GM12878 (cell line): ENCODE results near the gene ACACA. TPM values are rescaled to one million over a fixed set of nuclear protein-coding genes. Genes with fewer than 3 reads are reported as not detected.

ENCODE experiments used
- ATAC-seq: fragments of 200-7000 bp; cut with Tn5 transposase; 3 replicates; pipeline ENCODE4 v1.9.1; 2020; ENCODE audit warnings: mild to moderate bottlenecking, moderate library complexity
- BruUV-seq: library from RNA; stranded (reverse); fragments of 400-500 nt; replicated peaks from 2 replicates; lab custom pipeline; 2021; lab: Mats Ljungman, UMichigan
- CTCF ChIA-PET: fragments of 300-600 bp; sonication (Branson Sonifier 250); formaldehyde crosslinking; extraction: SDS; loops from one replicate; lab custom pipeline; 2021; ENCODE audit warnings: inconsistent platforms; lab: Yijun Ruan, JAX
- POLR2A ChIA-PET: fragments of 350-600 bp; formaldehyde crosslinking; extraction: SDS; loops from one replicate; lab custom pipeline; 2021; ENCODE audit warnings: inconsistent platforms; lab: Charles Lee
- RAD21 ChIA-PET: fragments of 300-600 bp; sonication (Branson Sonifier 250); formaldehyde crosslinking; loops from one replicate; lab custom pipeline; 2023; ENCODE audit warnings: antibody characterized with exemption; ENCODE audit not compliant: unreplicated experiment; lab: Charles Lee
- SMC1A ChIA-PET: fragments of 300-600 bp; sonication (Branson Sonifier 250); formaldehyde crosslinking; loops from one replicate; lab custom pipeline; 2023; ENCODE audit not compliant: unreplicated experiment, uncharacterized antibody; lab: Charles Lee
- DNase-seq: peaks from one replicate; pipeline ENCODE4 v3.0.0-alpha.2; 2011; ENCODE audit warnings: low read depth, low spot score
- FAIRE-seq: peaks from 3 replicates; lab custom pipeline; 2011; peaks lifted over from hg19 to GRCh38; lab: Jason Lieb, UNC
- H2AFZ ChIP-seq: 2 replicates; pipeline ENCODE4 v1.6.0; 2011; ENCODE audit warnings: low read depth, low read length, control low read depth; ENCODE audit not compliant: control insufficient read depth
- H3K27ac ChIP-seq: 2 replicates; pipeline ENCODE4 v1.5.1; 2011; ENCODE audit warnings: control low read depth; ENCODE audit not compliant: control insufficient read depth, insufficient read depth
- H3K27me3 ChIP-seq, 2 experiments: replicated peaks in 1 of 2; 2 replicates each; pipeline versions ENCODE4 v1.6.0 to v1.6.1; 2011; ENCODE audit warnings: low read length in 1 of 2; ENCODE audit not compliant: control insufficient read depth in 2 of 2, insufficient read depth in 2 of 2
- H3K36me3 ChIP-seq, 2 experiments: 2 replicates each; pipeline ENCODE4 v1.5.1; 2011; ENCODE audit warnings: low read length in 1 of 2; ENCODE audit not compliant: control insufficient read depth in 2 of 2, insufficient read depth in 2 of 2
- H3K4me1 ChIP-seq: 2 replicates; pipeline ENCODE4 v1.6.1; 2011; ENCODE audit warnings: mild to moderate bottlenecking, low read length, moderate library complexity, mixed read lengths; ENCODE audit not compliant: control insufficient read depth, insufficient read depth
- H3K4me2 ChIP-seq: 2 replicates; pipeline ENCODE4 v1.6.0; 2011; ENCODE audit warnings: control low read depth; ENCODE audit not compliant: control insufficient read depth, insufficient read depth
- H3K4me3 ChIP-seq: fragments of 200-600 bp; sonication (generic); 2 replicates; pipeline ENCODE4 v1.5.1; 2016
- H3K79me2 ChIP-seq: 2 replicates; pipeline ENCODE4 v1.6.0; 2011; ENCODE audit warnings: low read length; ENCODE audit not compliant: control insufficient read depth, insufficient read depth
- H3K9ac ChIP-seq: 2 replicates; pipeline ENCODE4 v1.8.0; 2011; ENCODE audit warnings: low read length, control low read depth, mixed read lengths; ENCODE audit not compliant: control insufficient read depth, insufficient read depth
- H3K9me3 ChIP-seq: replicated peaks from 3 replicates; pipeline ENCODE4 v1.5.1; 2011; ENCODE audit warnings: mild to moderate bottlenecking, low read length; ENCODE audit not compliant: control insufficient read depth, insufficient read depth
- H4K20me1 ChIP-seq: 2 replicates; pipeline ENCODE4 v1.6.0; 2011; ENCODE audit not compliant: control insufficient read depth, insufficient read depth
- BMI1 ChIP-seq: fragments of 450-650 bp; IDR thresholded peaks from 2 replicates; pipeline ENCODE4 v1.6.1; 2016; ENCODE audit warnings: mild to moderate bottlenecking, moderate library complexity, borderline replicate concordance
- CREB1 ChIP-seq: IDR thresholded peaks from 2 replicates; pipeline ENCODE4 v1.6.1; 2012; ENCODE audit warnings: low read depth, mild to moderate bottlenecking, inconsistent platforms
- EGR1 ChIP-seq, 2 experiments: IDR thresholded peaks; 1 replicate in 1 of 2; 2 replicates in 1 of 2; pipeline ENCODE4 v1.6.1; 2011 to 2012; ENCODE audit warnings: low read depth in 2 of 2, low read length in 2 of 2, borderline replicate concordance in 1 of 2, mild to moderate bottlenecking in 1 of 2, moderate library complexity in 1 of 2
- EP300 ChIP-seq, 2 experiments: fragments of 150-350 bp in 1 of 2; IDR thresholded peaks; 2 replicates each; pipeline ENCODE4 v1.6.1; 2011 to 2012; ENCODE audit warnings: low read depth in 2 of 2, low read length in 2 of 2, borderline replicate concordance in 1 of 2, improper control_type of control experiment in 1 of 2, inconsistent platforms in 1 of 2; ENCODE audit not compliant: control insufficient read depth in 1 of 2
- ESRRA ChIP-seq: IDR thresholded peaks from 2 replicates; pipeline ENCODE4 v1.6.1; 2012; ENCODE audit warnings: mild to moderate bottlenecking, low read length, improper control_type of control experiment
- ETV6 ChIP-seq, 2 experiments: fragments of 450-650 bp in 1 of 2; IDR thresholded peaks in 1 of 2; conservative IDR thresholded peaks in 1 of 2; 2 replicates each; pipeline ENCODE4 v1.6.1; 2014; ENCODE audit warnings: antibody characterized with exemption in 1 of 2, borderline replicate concordance in 1 of 2, low read depth in 1 of 2, mild to moderate bottlenecking in 1 of 2, moderate library complexity in 1 of 2
- GATAD2B ChIP-seq: fragments of 450-650 bp; conservative IDR thresholded peaks from 2 replicates; pipeline ENCODE4 v1.6.1; 2017; ENCODE audit warnings: low read depth, mild to moderate bottlenecking, moderate library complexity
- HCFC1 ChIP-seq: fragments of 150-350 bp; IDR thresholded peaks from 2 replicates; pipeline ENCODE4 v1.6.1; 2014; ENCODE audit warnings: low read length
- KDM1A ChIP-seq: fragments of 200-600 bp; sonication (generic); IDR thresholded peaks from 2 replicates; pipeline ENCODE4 v1.6.1; 2016; ENCODE audit warnings: borderline replicate concordance
- MTA2 ChIP-seq: fragments of 450-650 bp; IDR thresholded peaks from 2 replicates; pipeline ENCODE4 v1.6.1; 2016; ENCODE audit warnings: low read depth, mild to moderate bottlenecking, moderate library complexity
- PAX8 ChIP-seq: fragments of 450-650 bp; IDR thresholded peaks from 2 replicates; pipeline ENCODE4 v1.6.1; 2017; ENCODE audit warnings: mild to moderate bottlenecking, moderate library complexity
- SP1 ChIP-seq: IDR thresholded peaks from one replicate; pipeline ENCODE4 v1.6.1; 2011; ENCODE audit warnings: low read depth, low read length
- YBX1 ChIP-seq: fragments of 450-650 bp; IDR thresholded peaks from 2 replicates; pipeline ENCODE4 v1.6.1; 2016; ENCODE audit warnings: antibody characterized with exemption
- WGBS: methylation state at CpG from one replicate; pipeline ENCODE4 v1.1.6; 2016; ENCODE audit warnings: low lambda C conversion rate; ENCODE audit not compliant: insufficient replicate concordance, insufficient coverage; ENCODE audit errors: missing lambda C conversion rate; 5-methylcytosine and 5-hydroxymethylcytosine counted together
- in situ Hi-C: fragments of 300-500 bp; cut with MboI; formaldehyde crosslinking; loops from 9 replicates; pipeline ENCODE4 v1.14.3; 2018; ENCODE audit warnings: mixed read lengths
- intact Hi-C: fragments of 100-400 bp; cut with micrococcal nuclease; formaldehyde crosslinking; loops from one replicate; pipeline ENCODE4 v1.14.2; 2022; ENCODE audit not compliant: unreplicated experiment
- polyA plus RNA-seq, 11 experiments: library from polyadenylated mRNA; depleted of rRNA in 4 of 11; unstranded in 6 of 11; stranded (reverse) in 5 of 11; fragments of >200 nt; fragmentation: Nextera tagmentation in 4 of 11; fragmentation: Illumina TruSeq in 1 of 11; extraction: Ambion mirVana in 4 of 11; extraction: Trizol in 1 of 11; gene quantifications; 1 replicate in 1 of 11; 2 replicates in 10 of 11; pipeline versions ENCODE4 v1.2.1 to v1.2.3, GENCODE V29; 2011 to 2016; ENCODE audit warnings: inconsistent platforms in 2 of 11, missing spikeins in 2 of 11, low read depth in 1 of 11
- total RNA-seq, 4 experiments: library from RNA; depleted of rRNA in 3 of 4; stranded (reverse); fragments of >200 nt in 3 of 4; fragmentation: Illumina TruSeq in 1 of 4; extraction: Trizol in 1 of 4; gene quantifications; 2 replicates each; pipeline versions ENCODE4 v1.2.1 to v1.2.3, GENCODE V29; 2013 to 2021
- TF ChIP-seq, protein P1 (sequence below): IDR thresholded peaks from 2 replicates; pipeline ENCODE4 v1.6.1; 2012; ENCODE audit warnings: low read depth, low read length, improper control_type of control experiment
- TF ChIP-seq, protein P2 (sequence below): IDR thresholded peaks from 2 replicates; pipeline ENCODE4 v1.6.1; 2011; ENCODE audit warnings: low read depth, low read length, improper control_type of control experiment, borderline replicate concordance
- TF ChIP-seq, protein P3 (sequence below): fragments of 450-650 bp; formaldehyde crosslinking; IDR thresholded peaks from 2 replicates; pipeline ENCODE4 v1.5.0; 2022; ENCODE audit warnings: mild to moderate bottlenecking, missing genetic modification characterization
- TF ChIP-seq, protein P4 (sequence below): fragments of 450-650 bp; IDR thresholded peaks from 2 replicates; pipeline ENCODE4 v1.6.1; 2017; ENCODE audit warnings: borderline replicate concordance
- TF ChIP-seq, protein P5 (sequence below): IDR thresholded peaks from 2 replicates; pipeline ENCODE4 v1.6.1; 2011; ENCODE audit warnings: low read depth, mild to moderate bottlenecking, low read length, moderate library complexity, borderline replicate concordance; ENCODE audit errors: extremely low read depth

The ACACA gene
- total and polyA plus RNA-seq, 10 of the 15 experiments (the other 5 are each of a cell fraction or from before 2014, with no cell fraction given) = 12.9 to 74.2 (median 32.0) TPM

DNA sequence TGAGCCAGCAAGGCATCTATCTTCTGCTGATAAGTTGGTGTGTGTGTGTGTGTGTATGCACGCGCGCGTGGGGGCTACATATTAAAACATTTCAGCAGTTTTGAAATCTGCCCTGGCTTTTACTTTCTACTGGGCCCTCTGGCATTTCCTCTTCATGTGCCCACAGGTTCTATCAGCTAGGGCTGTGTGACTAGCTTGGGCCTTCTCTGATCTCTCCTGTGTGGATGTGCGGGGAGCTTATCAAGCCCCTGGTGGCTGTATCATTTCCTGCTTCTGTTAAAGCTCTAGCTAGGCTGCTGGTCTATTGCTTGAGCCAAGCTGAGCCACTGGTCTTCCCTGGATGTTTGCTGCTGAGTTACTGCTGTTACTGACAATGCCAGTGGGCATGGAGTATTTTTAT, 325.3 kb downstream of the ACACA start:
- H3K4me1 ChIP-seq = no peaks in the 10 kb centered on the region
- ATAC-seq (no peak), DNase-seq (no peak), FAIRE-seq (no peak)
- no peak overlapping the region for H3K4me2 ChIP-seq
- ChIA-PET CTCF (no interaction called here), RAD21 (no interaction called here), POLR2A (no interaction called here), SMC1A (no interaction called here)
- H4K20me1 ChIP-seq = no peaks in the 10 kb centered on the region
- no peaks in the 10 kb centered on the region for H3K27me3 ChIP-seq
- H3K9ac ChIP-seq = no peak overlapping the region
- intact Hi-C loops (no loop called here), in situ Hi-C loops (no loop called here)
- H2AFZ ChIP-seq = no peak overlapping the region
- BruUV-seq = no TSS peak
- H3K27ac ChIP-seq = no peak overlapping the region
- H3K4me3 ChIP-seq = no peak overlapping the region
- peaks cover 0 to 1% of the 10 kb centered on the region in 2 experiments; a peak in 1 of 4 replicates for H3K36me3 ChIP-seq
- H3K9me3 ChIP-seq = no peaks in the 10 kb centered on the region
- H3K79me2 ChIP-seq = no peaks in the 10 kb centered on the region
- WGBS = 99% methylated on average over 5 of the region's 5 CpGs
- TF ChIP-seq EGR1 (IDR thresholded peaks at IDR 0.05; ENCODE audit: borderline replicate concordance in 1 of 2, low read depth in 2 of 2, low read length in 2 of 2) (no peak), EP300 (IDR thresholded peaks at IDR 0.05; ENCODE audit: borderline replicate concordance in 1 of 2, control insufficient read depth in 1 of 2, low read depth in 2 of 2, low read length in 2 of 2) (no peak), YBX1 (no peak), GATAD2B (no peak), SP1 (no peak), KDM1A (no peak), HCFC1 (no peak), BMI1 (no peak), CREB1 (no peak), PAX8 (no peak), ESRRA (no peak), MTA2 (no peak), ETV6 (conservative IDR thresholded peaks at IDR 0.05 in 1 of 2, IDR thresholded peaks at IDR 0.05 in 1 of 2; ENCODE audit: borderline replicate concordance in 1 of 2, low read depth in 1 of 2) (no peak)
- TF ChIP-seq, protein P1, sequence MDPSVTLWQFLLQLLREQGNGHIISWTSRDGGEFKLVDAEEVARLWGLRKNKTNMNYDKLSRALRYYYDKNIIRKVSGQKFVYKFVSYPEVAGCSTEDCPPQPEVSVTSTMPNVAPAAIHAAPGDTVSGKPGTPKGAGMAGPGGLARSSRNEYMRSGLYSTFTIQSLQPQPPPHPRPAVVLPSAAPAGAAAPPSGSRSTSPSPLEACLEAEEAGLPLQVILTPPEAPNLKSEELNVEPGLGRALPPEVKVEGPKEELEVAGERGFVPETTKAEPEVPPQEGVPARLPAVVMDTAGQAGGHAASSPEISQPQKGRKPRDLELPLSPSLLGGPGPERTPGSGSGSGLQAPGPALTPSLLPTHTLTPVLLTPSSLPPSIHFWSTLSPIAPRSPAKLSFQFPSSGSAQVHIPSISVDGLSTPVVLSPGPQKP = no peak
- TF ChIP-seq, protein P2, sequence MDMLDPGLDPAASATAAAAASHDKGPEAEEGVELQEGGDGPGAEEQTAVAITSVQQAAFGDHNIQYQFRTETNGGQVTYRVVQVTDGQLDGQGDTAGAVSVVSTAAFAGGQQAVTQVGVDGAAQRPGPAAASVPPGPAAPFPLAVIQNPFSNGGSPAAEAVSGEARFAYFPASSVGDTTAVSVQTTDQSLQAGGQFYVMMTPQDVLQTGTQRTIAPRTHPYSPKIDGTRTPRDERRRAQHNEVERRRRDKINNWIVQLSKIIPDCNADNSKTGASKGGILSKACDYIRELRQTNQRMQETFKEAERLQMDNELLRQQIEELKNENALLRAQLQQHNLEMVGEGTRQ = no peak
- TF ChIP-seq, protein P3, sequence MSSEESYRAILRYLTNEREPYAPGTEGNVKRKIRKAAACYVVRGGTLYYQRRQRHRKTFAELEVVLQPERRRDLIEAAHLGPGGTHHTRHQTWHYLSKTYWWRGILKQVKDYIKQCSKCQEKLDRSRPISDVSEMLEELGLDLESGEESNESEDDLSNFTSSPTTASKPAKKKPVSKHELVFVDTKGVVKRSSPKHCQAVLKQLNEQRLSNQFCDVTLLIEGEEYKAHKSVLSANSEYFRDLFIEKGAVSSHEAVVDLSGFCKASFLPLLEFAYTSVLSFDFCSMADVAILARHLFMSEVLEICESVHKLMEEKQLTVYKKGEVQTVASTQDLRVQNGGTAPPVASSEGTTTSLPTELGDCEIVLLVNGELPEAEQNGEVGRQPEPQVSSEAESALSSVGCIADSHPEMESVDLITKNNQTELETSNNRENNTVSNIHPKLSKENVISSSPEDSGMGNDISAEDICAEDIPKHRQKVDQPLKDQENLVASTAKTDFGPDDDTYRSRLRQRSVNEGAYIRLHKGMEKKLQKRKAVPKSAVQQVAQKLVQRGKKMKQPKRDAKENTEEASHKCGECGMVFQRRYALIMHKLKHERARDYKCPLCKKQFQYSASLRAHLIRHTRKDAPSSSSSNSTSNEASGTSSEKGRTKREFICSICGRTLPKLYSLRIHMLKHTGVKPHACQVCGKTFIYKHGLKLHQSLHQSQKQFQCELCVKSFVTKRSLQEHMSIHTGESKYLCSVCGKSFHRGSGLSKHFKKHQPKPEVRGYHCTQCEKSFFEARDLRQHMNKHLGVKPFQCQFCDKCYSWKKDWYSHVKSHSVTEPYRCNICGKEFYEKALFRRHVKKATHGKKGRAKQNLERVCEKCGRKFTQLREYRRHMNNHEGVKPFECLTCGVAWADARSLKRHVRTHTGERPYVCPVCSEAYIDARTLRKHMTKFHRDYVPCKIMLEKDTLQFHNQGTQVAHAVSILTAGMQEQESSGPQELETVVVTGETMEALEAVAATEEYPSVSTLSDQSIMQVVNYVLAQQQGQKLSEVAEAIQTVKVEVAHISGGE (CRISPR knock-in tag) = no peak
- TF ChIP-seq, protein P4, sequence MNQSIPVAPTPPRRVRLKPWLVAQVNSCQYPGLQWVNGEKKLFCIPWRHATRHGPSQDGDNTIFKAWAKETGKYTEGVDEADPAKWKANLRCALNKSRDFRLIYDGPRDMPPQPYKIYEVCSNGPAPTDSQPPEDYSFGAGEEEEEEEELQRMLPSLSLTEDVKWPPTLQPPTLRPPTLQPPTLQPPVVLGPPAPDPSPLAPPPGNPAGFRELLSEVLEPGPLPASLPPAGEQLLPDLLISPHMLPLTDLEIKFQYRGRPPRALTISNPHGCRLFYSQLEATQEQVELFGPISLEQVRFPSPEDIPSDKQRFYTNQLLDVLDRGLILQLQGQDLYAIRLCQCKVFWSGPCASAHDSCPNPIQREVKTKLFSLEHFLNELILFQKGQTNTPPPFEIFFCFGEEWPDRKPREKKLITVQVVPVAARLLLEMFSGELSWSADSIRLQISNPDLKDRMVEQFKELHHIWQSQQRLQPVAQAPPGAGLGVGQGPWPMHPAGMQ = no peak
- TF ChIP-seq, protein P5, sequence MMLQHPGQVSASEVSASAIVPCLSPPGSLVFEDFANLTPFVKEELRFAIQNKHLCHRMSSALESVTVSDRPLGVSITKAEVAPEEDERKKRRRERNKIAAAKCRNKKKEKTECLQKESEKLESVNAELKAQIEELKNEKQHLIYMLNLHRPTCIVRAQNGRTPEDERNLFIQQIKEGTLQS = no peak
